Globus pallidus (tissue), 1 donor: Measurements from ENCODE around the gene EHMT1.
"Not testable (repeated sequence)": the region's sequence is repeated elsewhere in the genome, so short reads cannot be mapped to it uniquely, and the experiment has no call there.

Source experiments
- DNase-seq: peaks from one replicate; pipeline ENCODE4 v3.0.0-alpha.2; 2015; ENCODE audit warnings: low spot score

EHMT1 gene

DNA sequence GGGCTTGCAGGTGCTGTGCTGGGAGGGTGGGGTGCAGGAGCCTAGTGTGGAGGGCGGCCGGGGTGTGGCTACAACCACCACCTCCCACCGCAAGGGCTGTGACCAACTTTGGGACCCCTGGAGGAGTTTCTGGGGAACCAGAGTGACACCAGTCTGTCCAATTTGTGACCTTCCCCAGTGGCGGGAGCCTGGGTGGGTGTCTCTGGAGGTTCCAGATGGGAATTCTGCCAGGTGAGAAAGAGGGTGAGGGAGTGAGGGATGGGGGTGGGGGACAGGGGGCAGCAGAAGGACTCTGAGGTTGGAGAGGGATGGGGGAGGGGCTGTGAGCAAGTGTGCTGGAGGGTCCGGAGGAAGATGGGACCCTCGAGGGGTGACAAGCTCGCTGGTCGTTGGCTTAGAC, 254.6 kb downstream of the EHMT1 start:
- no peak for DNase-seq

DNA sequence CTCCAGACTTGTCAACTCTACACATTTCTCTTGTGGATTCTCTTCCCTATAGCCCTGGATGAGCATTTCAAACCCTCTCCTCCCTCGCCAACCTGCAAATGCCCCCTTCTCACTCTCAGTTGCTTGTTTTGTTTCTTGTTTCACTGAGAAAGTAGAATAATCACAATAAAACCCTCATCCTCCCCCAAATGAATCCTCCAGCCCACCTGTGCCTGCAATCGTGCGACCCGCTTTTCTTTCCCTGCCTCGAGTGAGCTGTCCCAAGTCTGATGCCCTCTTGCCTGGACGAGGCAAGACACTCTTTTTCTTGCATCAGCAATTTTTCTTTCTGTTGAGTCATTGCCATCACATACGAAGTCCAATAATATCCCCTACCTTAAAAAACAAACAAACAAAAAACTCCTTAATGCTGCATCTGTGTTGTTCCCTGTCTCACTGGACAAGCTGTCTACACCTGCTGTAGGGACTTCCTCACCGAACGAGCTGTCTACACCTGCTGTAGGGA, 255.1 kb downstream of the EHMT1 start:
- DNase-seq = no peak

DNA sequence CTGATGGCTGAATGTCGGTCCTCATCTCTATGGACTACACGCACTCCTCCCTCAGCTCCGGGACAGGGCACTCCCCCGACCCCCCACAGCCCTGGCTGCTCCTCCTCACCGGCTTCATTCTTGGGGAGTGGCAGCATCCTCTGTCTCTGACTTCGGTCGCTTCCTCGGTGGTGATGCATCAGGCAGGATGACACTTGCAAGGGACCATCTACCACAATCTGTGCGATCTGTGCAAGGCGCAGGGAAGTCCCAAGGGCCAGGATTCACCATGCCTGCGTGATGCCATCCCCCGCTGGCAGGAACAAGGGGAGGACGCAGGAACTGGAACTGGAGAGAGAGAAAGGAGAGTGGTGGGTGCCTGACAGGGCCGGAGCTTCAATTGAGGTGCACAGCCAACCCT, 256.5 kb downstream of the EHMT1 start:
- no peak for DNase-seq

DNA sequence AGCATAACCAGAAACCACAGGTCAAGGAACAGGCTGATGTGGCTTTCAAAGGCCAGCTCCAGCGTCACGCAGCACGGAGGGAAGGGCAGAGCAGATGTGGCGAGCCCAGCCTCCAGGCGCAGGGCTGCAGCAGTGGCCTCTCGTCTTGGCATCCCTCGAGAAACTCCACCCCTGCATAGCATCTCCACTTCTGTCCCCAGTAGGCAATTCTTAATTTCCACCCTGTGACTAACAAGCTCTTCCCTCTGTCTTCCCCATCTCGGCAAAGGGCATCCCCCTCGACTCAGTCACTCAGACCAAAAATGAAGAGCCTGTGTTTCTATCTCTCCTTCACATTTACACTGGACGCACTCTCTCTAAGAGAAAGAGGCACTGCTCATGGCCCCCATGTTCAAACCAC, 257.0 kb downstream of the EHMT1 start:
- DNase-seq = no peak

DNA sequence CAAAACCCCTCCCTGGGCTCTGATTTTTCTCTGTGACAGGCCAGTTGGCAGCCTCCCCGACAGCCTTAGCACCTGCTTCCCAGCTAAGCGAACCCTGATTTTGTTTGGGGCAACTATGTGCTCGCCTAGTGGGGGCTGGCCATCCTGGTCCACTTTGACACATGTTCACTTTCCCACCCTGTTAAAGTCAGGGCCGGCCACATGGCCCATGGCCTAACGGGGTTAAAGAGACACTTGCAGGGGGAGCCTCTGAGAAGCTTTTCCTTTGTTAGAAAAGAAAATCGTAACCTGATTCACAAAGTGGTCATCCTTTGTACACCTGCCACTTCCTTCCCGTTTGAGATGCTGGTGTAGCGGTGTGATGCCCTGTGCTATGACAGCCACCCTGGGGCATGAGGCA, 257.5 kb downstream of the EHMT1 start:
- no peak for DNase-seq

DNA sequence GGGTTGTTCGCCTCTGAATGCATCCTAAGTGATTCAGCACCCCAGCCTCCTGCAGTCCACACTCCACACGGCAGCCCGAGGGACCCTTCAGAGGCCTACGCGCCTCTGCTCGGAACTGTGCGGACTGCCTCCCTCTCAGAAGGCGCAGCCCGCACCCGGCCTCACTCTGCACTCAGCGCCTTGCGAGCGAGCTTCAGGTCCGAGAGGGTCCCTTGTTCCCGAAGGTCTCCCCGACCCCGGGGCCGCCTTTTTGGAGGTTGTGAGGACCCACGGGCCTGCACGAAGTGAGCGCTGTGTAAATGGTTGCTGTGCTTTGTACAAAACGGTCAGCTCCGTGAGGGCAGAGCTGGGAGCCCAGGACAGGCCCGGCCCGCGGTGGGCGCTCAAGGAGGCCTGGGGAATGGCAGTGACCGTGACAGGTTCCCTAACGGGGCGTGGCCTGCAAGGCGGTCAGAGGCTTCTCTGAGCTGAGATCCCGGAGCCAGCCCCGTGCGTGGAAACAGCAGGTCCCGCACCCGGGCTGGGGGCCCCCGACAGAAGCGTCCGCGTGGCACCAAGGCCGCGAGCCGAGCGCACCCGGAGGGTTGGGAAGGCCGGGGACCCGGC, 258.1 kb downstream of the EHMT1 start:
- no peak for DNase-seq

DNA sequence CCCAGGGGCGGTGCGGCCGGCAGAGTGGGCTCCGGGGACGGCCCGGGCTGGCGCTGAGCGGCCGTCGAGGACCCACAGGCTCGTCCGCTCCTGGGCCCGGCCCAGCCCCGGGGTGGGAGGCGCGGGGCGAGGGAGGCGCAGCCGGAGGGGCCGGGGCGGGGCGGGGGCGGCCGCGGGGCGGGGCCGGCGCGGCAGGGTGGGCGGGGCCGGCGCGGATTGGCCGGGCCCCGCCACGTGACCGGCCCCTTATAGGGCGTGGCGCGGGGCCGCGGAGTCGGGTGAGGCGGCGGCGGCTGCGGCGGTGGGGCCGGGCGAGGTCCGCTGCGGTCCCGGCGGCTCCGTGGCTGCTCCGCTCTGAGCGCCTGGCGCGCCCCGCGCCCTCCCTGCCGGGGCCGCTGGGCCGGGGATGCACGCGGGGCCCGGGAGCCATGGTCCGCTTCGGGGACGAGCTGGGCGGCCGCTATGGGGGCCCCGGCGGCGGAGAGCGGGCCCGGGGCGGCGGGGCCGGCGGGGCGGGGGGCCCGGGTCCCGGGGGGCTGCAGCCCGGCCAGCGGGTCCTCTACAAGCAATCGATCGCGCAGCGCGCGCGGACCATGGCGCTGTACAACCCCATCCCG, 258.8 kb downstream of the EHMT1 start, which contains the start of gene CACNA1B:
TSS of gene CACNA1B (plus strand) at position 277 of the 617 bp plus-strand sequence. CDS start at position 429, 152 bp downstream.
- DNase-seq = not testable (repeated sequence)

DNA sequence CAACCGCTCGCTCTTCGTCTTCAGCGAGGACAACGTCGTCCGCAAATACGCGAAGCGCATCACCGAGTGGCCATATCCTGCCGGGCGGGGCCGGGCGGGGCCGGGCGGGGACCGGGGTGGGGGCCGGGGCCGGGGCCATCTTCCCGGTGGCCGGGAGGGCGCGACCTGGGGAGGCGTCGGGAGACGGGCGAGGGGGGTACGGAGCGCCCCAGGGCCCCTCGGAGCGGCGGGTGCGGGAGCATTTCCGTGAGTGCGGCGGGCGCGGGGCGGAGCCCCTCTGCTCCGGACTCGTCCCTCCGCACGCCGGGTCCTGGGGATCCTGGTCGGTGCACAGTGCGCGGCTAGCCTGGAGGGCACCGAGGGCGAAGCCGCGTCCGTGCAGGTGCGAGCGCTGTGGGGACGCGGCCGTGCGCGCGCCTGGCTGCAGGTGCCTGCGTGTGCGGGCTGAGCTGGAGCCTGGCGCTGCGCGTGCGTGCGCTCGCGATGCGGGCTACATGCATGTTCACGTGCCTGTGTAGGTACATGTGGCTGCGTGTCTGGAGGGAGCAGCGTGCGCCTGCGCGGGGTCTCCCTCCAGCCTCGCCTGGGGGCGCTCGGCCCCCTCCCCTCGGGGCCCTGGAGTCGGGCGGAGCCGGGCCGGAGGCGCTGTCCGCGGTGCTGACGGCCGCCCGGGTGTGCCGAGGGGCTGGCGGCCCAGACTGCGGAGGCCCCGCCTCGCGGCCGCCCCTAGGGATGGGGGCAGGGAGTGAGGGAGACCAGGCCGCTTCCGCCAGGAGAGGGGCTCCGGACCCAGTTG, 259.5 kb downstream of the EHMT1 start:
- DNase-seq = no peak

DNA sequence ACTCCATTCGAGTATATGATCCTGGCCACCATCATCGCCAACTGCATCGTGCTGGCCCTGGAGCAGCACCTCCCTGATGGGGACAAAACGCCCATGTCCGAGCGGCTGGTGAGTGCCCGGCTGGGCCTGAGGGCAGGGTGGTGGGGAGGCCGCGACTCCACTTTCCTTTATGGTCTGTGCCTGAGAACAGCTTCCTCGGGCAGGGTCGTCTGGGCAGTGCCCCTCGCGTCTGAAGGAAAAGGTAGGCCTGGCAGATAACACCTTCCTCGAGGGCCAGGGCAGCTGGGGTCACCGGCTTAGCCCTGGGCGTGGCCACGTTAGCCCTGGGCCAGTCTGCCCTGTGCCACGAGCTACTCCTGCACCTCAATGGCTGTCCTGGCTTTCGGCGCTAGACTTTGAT, 260.2 kb downstream of the EHMT1 start:
- DNase-seq = no peak

DNA sequence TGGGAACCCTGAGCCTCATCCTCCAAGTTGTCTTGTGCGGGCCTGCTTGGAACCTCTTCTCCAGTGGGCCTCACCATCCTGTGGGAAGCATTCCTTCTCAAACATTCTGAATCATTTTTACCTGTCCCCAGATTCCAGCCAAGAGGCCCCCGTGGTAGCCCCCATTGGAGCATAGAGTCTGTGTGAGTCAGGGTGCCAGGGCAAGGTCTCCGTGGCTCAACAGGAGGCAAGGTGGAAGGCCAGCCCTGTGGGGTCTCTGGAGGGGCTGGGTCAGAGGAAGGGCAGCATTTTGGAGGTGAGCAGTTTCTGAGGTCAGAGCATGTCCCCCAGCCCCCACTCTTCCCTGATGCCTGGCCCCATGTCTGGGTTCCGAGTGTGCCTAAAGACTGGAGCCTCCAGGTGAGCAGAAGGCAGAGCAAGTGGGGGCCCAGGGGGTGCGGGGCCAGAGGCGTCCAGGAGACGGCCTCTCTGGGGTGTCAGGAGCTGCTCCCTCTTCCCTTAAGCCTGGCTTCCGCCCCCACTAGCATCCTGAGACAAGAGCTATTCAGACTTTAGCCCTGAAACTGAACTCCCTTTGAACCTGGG, 260.9 kb downstream of the EHMT1 start:
- no peak for DNase-seq

DNA sequence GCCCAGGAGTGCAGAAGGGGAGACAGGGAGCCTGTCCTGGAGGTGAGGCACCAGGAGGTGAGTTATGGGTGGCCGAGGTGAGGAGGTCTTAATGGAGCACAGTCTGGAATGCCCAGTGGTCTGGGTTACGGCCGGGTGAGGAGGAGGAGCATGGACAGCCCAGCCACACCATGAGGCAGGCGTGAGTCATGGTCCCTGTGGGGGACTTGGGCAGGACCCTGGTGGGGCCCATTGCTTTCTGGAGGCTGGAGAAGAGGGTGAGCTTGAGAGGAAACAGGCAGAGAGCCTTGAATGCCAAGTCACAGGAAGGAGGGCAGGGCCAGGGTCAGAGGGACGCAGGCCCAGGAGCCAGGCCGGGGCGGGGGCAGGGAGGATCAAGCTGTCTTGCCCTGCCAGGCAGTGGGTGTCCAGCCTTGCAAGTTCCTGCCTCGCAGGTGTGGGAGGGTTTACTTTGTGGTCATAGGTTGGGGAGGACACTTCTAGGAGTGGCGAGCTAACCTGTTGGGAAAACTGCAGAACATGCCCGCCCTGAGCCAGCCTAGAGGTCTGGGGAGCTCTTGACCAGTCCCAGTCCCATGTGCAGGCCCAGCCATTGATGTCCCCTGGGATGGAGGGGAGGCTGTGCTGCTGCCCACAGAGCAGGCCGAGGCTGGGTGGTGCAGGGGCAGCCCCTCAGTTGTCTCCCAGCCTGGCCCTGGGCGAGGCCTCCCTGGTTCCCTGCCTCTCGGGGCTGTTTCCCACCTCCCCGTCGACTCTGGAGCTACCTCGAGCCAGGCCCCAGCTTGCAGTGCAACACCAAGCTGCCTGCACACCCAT, 261.6 kb downstream of the EHMT1 start:
- no peak for DNase-seq

DNA sequence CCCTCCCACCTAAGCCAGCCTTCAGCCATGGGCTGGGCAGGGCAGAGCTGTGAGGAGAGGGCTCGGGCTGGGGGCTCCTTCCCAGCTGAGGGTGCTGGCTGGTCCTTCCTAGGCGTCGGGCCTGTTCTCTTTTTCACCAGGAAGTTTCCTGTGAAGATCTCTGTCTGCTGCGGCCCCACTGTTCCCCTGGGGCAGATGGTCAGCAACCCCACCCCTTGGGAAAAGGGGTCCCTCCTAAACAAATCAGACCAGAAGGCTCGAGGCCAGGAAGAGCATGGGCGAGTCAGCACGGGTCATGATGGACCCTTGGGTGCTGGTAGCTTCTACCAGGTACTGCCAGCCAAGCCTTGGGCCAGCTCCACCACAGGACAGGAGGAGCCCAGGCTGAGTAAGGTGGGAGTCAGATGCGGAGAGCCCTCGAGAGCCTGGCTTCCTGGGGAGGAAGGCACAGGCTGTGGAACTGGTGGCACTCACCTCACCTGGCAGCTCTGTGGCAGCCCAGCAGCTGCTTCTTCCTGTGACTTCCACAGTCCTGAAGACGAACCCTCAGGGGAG, 262.2 kb downstream of the EHMT1 start:
- DNase-seq = no peak

DNA sequence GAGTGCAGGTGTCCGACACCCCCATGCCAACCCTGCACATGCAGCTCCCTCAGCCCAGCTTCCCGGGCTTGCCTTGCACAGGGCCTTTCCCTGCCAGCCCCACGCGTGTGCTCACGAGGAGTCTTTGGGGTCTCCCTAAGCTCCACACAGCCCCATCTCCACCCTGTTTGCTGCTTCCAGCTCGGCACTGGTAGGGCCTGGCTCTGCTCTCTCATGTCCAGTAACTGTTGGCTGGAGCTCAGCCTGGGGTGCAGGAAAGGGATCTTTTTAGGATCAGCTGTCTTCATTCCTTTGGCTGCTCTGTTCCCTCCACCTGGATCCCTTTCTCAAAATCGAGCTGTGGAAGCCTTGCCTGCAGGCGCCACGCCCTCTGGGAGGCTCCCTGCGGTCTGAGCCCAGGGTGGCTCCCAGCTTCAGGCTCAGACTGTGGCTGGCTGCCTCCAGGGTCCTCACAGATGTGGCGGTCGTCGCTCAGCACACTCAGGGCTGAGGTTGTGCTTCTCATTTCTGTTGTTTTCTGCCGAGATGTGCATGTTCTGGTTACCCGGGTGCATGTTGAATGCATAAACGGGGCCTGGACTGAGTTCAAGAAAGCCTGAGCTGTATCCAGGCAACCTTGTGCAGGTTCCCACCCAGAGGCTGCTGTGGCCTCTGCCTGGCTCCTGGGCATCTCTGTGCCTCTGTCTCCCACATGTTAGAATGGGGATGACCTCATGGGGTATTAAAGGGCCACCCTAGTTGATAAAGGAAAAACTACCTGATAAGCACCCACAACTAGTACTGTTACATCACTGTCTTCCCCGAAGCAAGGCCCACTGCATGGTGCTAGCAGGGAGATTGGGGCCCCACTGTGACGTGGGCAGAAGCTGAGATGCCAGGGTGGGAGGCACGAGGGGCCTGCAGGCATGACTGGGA, 263.0 kb downstream of the EHMT1 start:
- no peak for DNase-seq

DNA sequence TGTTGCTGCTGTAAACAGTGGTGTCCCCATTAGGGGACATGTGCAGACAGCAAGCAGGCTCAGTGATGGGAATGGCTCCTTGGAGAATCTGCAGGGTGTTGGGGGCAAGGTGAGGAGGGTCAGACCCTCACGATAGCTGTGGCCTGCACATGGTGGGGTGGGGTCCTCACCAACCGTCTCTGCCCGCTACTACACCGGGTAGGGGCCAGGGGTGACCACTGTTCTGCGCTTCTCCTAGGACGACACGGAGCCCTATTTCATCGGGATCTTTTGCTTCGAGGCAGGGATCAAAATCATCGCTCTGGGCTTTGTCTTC, 263.7 kb downstream of the EHMT1 start:
- DNase-seq = no peak

DNA sequence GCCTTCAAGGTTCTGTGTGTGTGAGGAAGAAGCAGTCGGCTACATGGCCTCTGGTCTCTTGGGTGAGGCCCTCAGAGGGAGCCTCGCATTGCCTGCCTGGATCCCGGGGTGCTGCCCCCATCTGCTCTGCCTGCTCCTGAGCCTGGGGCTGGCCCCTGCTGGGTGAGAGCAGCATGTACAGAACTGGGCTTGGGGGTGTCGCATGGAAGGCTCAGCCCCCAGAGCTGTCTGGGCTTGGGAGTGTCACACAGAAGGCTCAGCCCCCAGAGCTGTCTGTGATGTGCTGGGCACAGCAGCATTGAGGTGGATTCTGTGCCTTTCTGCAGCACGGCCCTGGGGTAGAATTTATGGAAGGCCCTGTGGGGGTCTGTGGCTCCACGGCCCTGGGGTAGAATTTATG, 265.2 kb downstream of the EHMT1 start:
- not testable (repeated sequence) for DNase-seq

DNA sequence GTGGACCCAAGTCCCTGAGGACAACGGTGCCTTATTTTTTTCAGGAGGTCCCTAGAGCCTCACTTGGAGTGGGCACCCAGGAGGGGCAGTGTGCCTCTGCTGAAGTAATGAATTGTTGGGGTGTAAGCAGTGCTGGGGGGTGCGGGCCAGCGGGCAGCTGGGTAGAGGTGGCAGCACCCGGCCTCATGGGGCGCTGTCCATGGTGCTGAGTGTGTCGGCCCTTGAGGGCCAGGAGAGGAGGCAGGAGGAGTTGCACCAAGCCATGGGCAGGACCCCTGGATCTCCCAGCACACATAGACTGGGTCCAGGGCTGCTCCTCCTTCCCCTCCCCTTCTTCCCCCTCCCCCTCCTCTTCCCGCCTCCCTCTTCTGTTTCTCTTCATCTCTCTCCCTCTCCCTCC, 265.7 kb downstream of the EHMT1 start:
- DNase-seq = not testable (repeated sequence)

DNA sequence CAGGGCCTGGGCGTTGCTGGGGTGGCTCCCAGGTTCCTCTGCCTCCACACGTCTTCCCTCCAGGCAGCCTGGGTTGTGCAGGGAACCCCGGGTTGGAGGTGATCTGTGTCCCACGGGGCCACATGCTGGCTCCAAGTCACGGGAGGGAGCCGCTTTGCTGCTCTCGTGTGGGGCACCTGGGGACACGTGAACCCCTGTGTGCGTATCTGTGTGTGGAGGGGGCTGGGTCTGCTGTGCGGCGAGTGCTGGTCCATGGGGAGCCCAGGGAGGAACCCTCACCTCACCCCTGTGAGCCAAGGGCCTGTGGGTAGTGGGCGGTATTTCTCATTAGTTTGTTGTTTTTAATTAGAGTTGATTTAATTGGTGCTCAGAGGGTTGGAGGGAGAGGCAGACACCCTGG, 266.3 kb downstream of the EHMT1 start:
- DNase-seq = not testable (repeated sequence)
